GM12878 (cell line): ENCODE measurements around the gene FXYD4. TPM values are rescaled to one million over a fixed set of nuclear protein-coding genes. Genes with fewer than 3 reads are reported as not detected.

Experiments used
- ATAC-seq: fragments of 200-7000 bp; cut with Tn5 transposase; 3 replicates; pipeline ENCODE4 v1.9.1; 2020; ENCODE audit warnings: mild to moderate bottlenecking, moderate library complexity
- Bru-seq: library from RNA; stranded (reverse); fragments of 400-500 nt; gene quantifications from one replicate; lab custom pipeline; 2021; lab: Mats Ljungman, UMichigan
- BruChase-seq, 2 experiments: library from RNA; stranded (reverse); fragments of 400-500 nt; gene quantifications; one replicate each; lab custom pipeline; 2021; lab: Mats Ljungman, UMichigan
- BruUV-seq: library from RNA; stranded (reverse); fragments of 400-500 nt; replicated peaks from 2 replicates; lab custom pipeline; 2021; lab: Mats Ljungman, UMichigan
- CTCF ChIA-PET: fragments of 300-600 bp; sonication (Branson Sonifier 250); formaldehyde crosslinking; extraction: SDS; loops from one replicate; lab custom pipeline; 2021; ENCODE audit warnings: inconsistent platforms; lab: Yijun Ruan, JAX
- POLR2A ChIA-PET: fragments of 350-600 bp; formaldehyde crosslinking; extraction: SDS; loops from one replicate; lab custom pipeline; 2021; ENCODE audit warnings: inconsistent platforms; lab: Charles Lee
- RAD21 ChIA-PET: fragments of 300-600 bp; sonication (Branson Sonifier 250); formaldehyde crosslinking; loops from one replicate; lab custom pipeline; 2023; ENCODE audit warnings: antibody characterized with exemption; ENCODE audit not compliant: unreplicated experiment; lab: Charles Lee
- SMC1A ChIA-PET: fragments of 300-600 bp; sonication (Branson Sonifier 250); formaldehyde crosslinking; loops from one replicate; lab custom pipeline; 2023; ENCODE audit not compliant: unreplicated experiment, uncharacterized antibody; lab: Charles Lee
- DNase-seq: peaks from one replicate; pipeline ENCODE4 v3.0.0-alpha.2; 2011; ENCODE audit warnings: low read depth, low spot score
- FAIRE-seq: peaks from 3 replicates; lab custom pipeline; 2011; peaks lifted over from hg19 to GRCh38; lab: Jason Lieb, UNC
- H2AFZ ChIP-seq: 2 replicates; pipeline ENCODE4 v1.6.0; 2011; ENCODE audit warnings: low read depth, low read length, control low read depth; ENCODE audit not compliant: control insufficient read depth
- H3K27ac ChIP-seq: 2 replicates; pipeline ENCODE4 v1.5.1; 2011; ENCODE audit warnings: control low read depth; ENCODE audit not compliant: control insufficient read depth, insufficient read depth
- H3K27me3 ChIP-seq, 2 experiments: replicated peaks in 1 of 2; 2 replicates each; pipeline versions ENCODE4 v1.6.0 to v1.6.1; 2011; ENCODE audit warnings: low read length in 1 of 2; ENCODE audit not compliant: control insufficient read depth in 2 of 2, insufficient read depth in 2 of 2
- H3K36me3 ChIP-seq, 2 experiments: 2 replicates each; pipeline ENCODE4 v1.5.1; 2011; ENCODE audit warnings: low read length in 1 of 2; ENCODE audit not compliant: control insufficient read depth in 2 of 2, insufficient read depth in 2 of 2
- H3K4me1 ChIP-seq: 2 replicates; pipeline ENCODE4 v1.6.1; 2011; ENCODE audit warnings: mild to moderate bottlenecking, low read length, moderate library complexity, mixed read lengths; ENCODE audit not compliant: control insufficient read depth, insufficient read depth
- H3K4me2 ChIP-seq: 2 replicates; pipeline ENCODE4 v1.6.0; 2011; ENCODE audit warnings: control low read depth; ENCODE audit not compliant: control insufficient read depth, insufficient read depth
- H3K4me3 ChIP-seq: fragments of 200-600 bp; sonication (generic); 2 replicates; pipeline ENCODE4 v1.5.1; 2016
- H3K79me2 ChIP-seq: 2 replicates; pipeline ENCODE4 v1.6.0; 2011; ENCODE audit warnings: low read length; ENCODE audit not compliant: control insufficient read depth, insufficient read depth
- H3K9ac ChIP-seq: 2 replicates; pipeline ENCODE4 v1.8.0; 2011; ENCODE audit warnings: low read length, control low read depth, mixed read lengths; ENCODE audit not compliant: control insufficient read depth, insufficient read depth
- H3K9me3 ChIP-seq: replicated peaks from 3 replicates; pipeline ENCODE4 v1.5.1; 2011; ENCODE audit warnings: mild to moderate bottlenecking, low read length; ENCODE audit not compliant: control insufficient read depth, insufficient read depth
- H4K20me1 ChIP-seq: 2 replicates; pipeline ENCODE4 v1.6.0; 2011; ENCODE audit not compliant: control insufficient read depth, insufficient read depth
- CBFB ChIP-seq: IDR thresholded peaks from 2 replicates; pipeline ENCODE4 v1.6.1; 2016; ENCODE audit warnings: antibody characterized with exemption, low read depth
- CHD4 ChIP-seq: fragments of 200-600 bp; sonication (generic); IDR thresholded peaks from 2 replicates; pipeline ENCODE4 v1.6.1; 2016; ENCODE audit warnings: mild to moderate bottlenecking
- E2F8 ChIP-seq: fragments of 450-650 bp; IDR thresholded peaks from 2 replicates; pipeline ENCODE4 v1.6.1; 2018; ENCODE audit warnings: mild to moderate bottlenecking, low read depth, moderate library complexity; ENCODE audit not compliant: partially characterized antibody
- ELK1 ChIP-seq: IDR thresholded peaks from 2 replicates; pipeline ENCODE4 v1.6.1; 2012; ENCODE audit warnings: low read depth, low read length, improper control_type of control experiment
- IRF3 ChIP-seq: fragments of 450-650 bp; IDR thresholded peaks from 2 replicates; pipeline ENCODE4 v1.6.1; 2014; ENCODE audit warnings: mild to moderate bottlenecking
- NFIC ChIP-seq: IDR thresholded peaks from 2 replicates; pipeline ENCODE4 v1.6.1; 2012; ENCODE audit warnings: low read depth, mild to moderate bottlenecking, inconsistent platforms, low read length, moderate library complexity
- NRF1 ChIP-seq: conservative IDR thresholded peaks from 2 replicates; pipeline ENCODE4 v1.6.1; 2011; ENCODE audit warnings: mild to moderate bottlenecking, low read depth, low read length, improper control_type of control experiment
- POU2F2 ChIP-seq: IDR thresholded peaks from 3 replicates; pipeline ENCODE4 v1.6.1; 2011; ENCODE audit warnings: low read depth, mild to moderate bottlenecking, low read length, borderline replicate concordance
- RAD51 ChIP-seq: fragments of 450-650 bp; IDR thresholded peaks from 2 replicates; pipeline ENCODE4 v1.6.1; 2016; ENCODE audit warnings: moderate library complexity, mild to moderate bottlenecking, inconsistent platforms
- RBBP5 ChIP-seq: fragments of 200-600 bp; sonication (generic); conservative IDR thresholded peaks from 2 replicates; pipeline ENCODE4 v1.6.1; 2016
- RFX5 ChIP-seq: IDR thresholded peaks from 2 replicates; pipeline ENCODE4 v1.6.1; 2011; ENCODE audit warnings: low read depth, low read length, improper control_type of control experiment
- WRNIP1 ChIP-seq: IDR thresholded peaks from 2 replicates; pipeline ENCODE4 v1.6.1; 2011; ENCODE audit warnings: low read depth, low read length, improper control_type of control experiment, borderline replicate concordance
- YY1 ChIP-seq: IDR thresholded peaks from 2 replicates; pipeline ENCODE4 v1.6.1; 2011; ENCODE audit warnings: low read depth, mild to moderate bottlenecking, low read length
- WGBS: methylation state at CpG from one replicate; pipeline ENCODE4 v1.1.6; 2016; ENCODE audit warnings: low lambda C conversion rate; ENCODE audit not compliant: insufficient replicate concordance, insufficient coverage; ENCODE audit errors: missing lambda C conversion rate; 5-methylcytosine and 5-hydroxymethylcytosine counted together
- in situ Hi-C: fragments of 300-500 bp; cut with MboI; formaldehyde crosslinking; loops from 9 replicates; pipeline ENCODE4 v1.14.3; 2018; ENCODE audit warnings: mixed read lengths
- intact Hi-C: fragments of 100-400 bp; cut with micrococcal nuclease; formaldehyde crosslinking; loops from one replicate; pipeline ENCODE4 v1.14.2; 2022; ENCODE audit not compliant: unreplicated experiment
- long read RNA-seq, 2 experiments: library from polyadenylated mRNA; unstranded; transcript quantifications; one replicate each; pipeline ENCODE4 v2.0.0, GENCODE V29; 2019 to 2020
- polyA minus RNA-seq, 3 experiments: library from RNA; depleted of rRNA, polyadenylated mRNA; stranded (reverse); fragments of >200 nt; gene quantifications; 2 replicates each; pipeline ENCODE4 v1.2.3, GENCODE V29; 2011
- polyA plus RNA-seq, 11 experiments: library from polyadenylated mRNA; depleted of rRNA in 4 of 11; unstranded in 6 of 11; stranded (reverse) in 5 of 11; fragments of >200 nt; fragmentation: Nextera tagmentation in 4 of 11; fragmentation: Illumina TruSeq in 1 of 11; extraction: Ambion mirVana in 4 of 11; extraction: Trizol in 1 of 11; gene quantifications; 1 replicate in 1 of 11; 2 replicates in 10 of 11; pipeline versions ENCODE4 v1.2.1 to v1.2.3, GENCODE V29; 2011 to 2016; ENCODE audit warnings: inconsistent platforms in 2 of 11, missing spikeins in 2 of 11, low read depth in 1 of 11
- total RNA-seq, 4 experiments: library from RNA; depleted of rRNA in 3 of 4; stranded (reverse); fragments of >200 nt in 3 of 4; fragmentation: Illumina TruSeq in 1 of 4; extraction: Trizol in 1 of 4; gene quantifications; 2 replicates each; pipeline versions ENCODE4 v1.2.1 to v1.2.3, GENCODE V29; 2013 to 2021

Gene FXYD4, protein sequence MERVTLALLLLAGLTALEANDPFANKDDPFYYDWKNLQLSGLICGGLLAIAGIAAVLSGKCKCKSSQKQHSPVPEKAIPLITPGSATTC
- total RNA-seq (2013; cell fraction: nucleolus; rRNA removed) = not detected in 2 replicates
- total RNA-seq (2014; rRNA removed) = not detected in 2 replicates
- not detected in 2 replicates for total RNA-seq (2014; rRNA removed; fragmentation: Illumina TruSeq; extraction: Trizol)
- not detected in 2 replicates for total RNA-seq (2021)
- not detected for polyA plus RNA-seq (2011; ENCODE audit: low read depth)
- not detected in 2 replicates for polyA plus RNA-seq (2011; rRNA removed)
- not detected in 2 replicates for polyA plus RNA-seq (2011; cell fraction: cytosol; rRNA removed)
- polyA plus RNA-seq (2011; cell fraction: nucleus; rRNA removed) = not detected in 2 replicates
- polyA plus RNA-seq (2012) = not detected in 2 replicates
- polyA plus RNA-seq (2014; fragmentation: Illumina TruSeq; extraction: Trizol) = not detected in 2 replicates
- not detected for polyA plus RNA-seq (2014; fragmentation: Nextera tagmentation; extraction: Ambion mirVana)
- polyA plus RNA-seq (2014; rRNA removed) = not detected in 2 replicates
- polyA plus RNA-seq (2016; fragmentation: Nextera tagmentation; extraction: Ambion mirVana) = not detected
- polyA minus RNA-seq (2011; rRNA and poly(A)+ RNA removed) = not detected in 2 replicates
- polyA minus RNA-seq (2011; cell fraction: cytosol; rRNA and poly(A)+ RNA removed) = not detected in 2 replicates
- not detected in 2 replicates for polyA minus RNA-seq (2011; cell fraction: nucleus; rRNA and poly(A)+ RNA removed)
- Bru-seq, nascent RNA = not detected
- not detected for BruChase-seq, experiment 1, labeled RNA remaining after a 6-hour chase
- not detected for BruChase-seq, experiment 2, labeled RNA remaining after a 2-hour chase
- long read RNA-seq, experiment 1 = 0 reads
- long read RNA-seq, experiment 2 = 0 reads

DNA sequence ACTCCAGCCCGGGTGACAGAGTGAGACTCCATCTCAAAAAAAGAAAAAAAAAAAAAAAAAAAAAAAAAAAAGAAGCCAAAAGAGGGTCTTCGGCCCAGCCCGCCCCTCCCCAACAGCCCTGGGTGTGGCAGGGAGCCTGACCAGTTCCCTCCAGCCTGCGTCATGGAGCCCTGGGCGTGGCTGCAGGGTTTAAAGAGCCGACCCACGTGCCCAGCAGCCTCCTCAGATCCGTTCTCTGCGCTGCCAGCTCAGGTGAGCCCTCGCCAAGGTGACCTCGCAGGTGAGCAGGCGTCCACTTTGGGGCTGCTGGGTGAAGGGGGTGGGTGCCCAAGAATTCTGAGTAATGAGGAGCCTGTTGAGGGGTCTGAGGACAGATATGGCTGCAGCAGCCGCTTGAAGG lies at the start of gene FXYD4:
Gene FXYD4, plus strand, starts transcription at position 219 of the 400 bp plus-strand sequence. CDS start 2,111 bp downstream, outside the sequence.
- no TSS peak for BruUV-seq
- no peak for TF ChIP-seq ELK1
- no peak for TF ChIP-seq RAD51
- no peak for TF ChIP-seq NRF1
- no peak for TF ChIP-seq CHD4
- no peak for TF ChIP-seq E2F8
- no peak for TF ChIP-seq CBFB
- TF ChIP-seq RBBP5 = no peak
- no peak for TF ChIP-seq WRNIP1
- no peak for TF ChIP-seq RFX5
- TF ChIP-seq POU2F2 = no peak
- TF ChIP-seq IRF3 = no peak
- TF ChIP-seq NFIC = no peak
- no peak for TF ChIP-seq YY1
- intact Hi-C loops (no loop called here), in situ Hi-C loops (loop anchor here (25.0 kb wide), 1 partner anchor 159 kb away; no protein-coding TSS in a partner anchor)
- Histone ChIP-seq H3K4me2 (no peak within 1 kb of the TSS), H3K27me3 (no peaks in the 10 kb centered on the region; a peak in 1 of 4 replicates), H3K36me3 (no peaks in the 10 kb centered on the region), H3K79me2 (no peaks in the 10 kb centered on the region), H3K4me1 (no peaks in the 10 kb centered on the region), H2AFZ (no peak within 1 kb of the TSS), H3K27ac (no peak within 1 kb of the TSS), H4K20me1 (no peaks in the 10 kb centered on the region), H3K9ac (no peak within 1 kb of the TSS), H3K9me3 (no peaks in the 10 kb centered on the region), H3K4me3 (no peak within 1 kb of the TSS)
- ChIA-PET CTCF (no interaction called here), SMC1A (no interaction called here), RAD21 (no interaction called here), POLR2A (interaction anchor here (0.6 kb wide), 1 partner anchor 58 kb away, joined by 4 read pairs; no protein-coding TSS in a partner anchor)
- 17% methylated on average over 12 of the region's 13 CpGs for WGBS
- FAIRE-seq (no peak), DNase-seq (no peak), ATAC-seq (no peak)
